Measurements from ENCODE around the gene RAPGEF4.

DNA sequence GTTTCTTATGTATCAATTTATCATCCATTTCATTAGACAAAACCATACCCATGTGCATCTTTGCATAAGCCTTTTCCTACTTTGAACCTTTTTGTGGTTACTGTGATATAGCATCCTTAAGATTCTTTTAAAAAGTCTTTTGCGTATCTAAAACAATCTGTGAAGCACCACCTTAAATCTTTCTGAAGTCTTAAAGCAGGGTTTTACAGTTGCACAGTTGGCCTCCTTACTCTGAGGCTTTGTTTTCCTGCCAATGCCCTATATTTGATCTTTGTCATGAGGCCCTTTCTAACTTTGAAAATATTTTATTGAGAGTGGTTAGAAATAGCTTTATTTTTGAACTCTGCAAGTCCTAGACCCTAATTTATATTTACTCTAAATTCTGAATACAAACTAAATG lies 176.6 kb downstream of the RAPGEF4 start:
- no peak for TF ChIP-seq SMAD3 (CRISPR knock-in tag; IDR thresholded peaks at IDR 0.05; ENCODE audit: borderline replicate concordance)
- TF ChIP-seq, protein P1, sequence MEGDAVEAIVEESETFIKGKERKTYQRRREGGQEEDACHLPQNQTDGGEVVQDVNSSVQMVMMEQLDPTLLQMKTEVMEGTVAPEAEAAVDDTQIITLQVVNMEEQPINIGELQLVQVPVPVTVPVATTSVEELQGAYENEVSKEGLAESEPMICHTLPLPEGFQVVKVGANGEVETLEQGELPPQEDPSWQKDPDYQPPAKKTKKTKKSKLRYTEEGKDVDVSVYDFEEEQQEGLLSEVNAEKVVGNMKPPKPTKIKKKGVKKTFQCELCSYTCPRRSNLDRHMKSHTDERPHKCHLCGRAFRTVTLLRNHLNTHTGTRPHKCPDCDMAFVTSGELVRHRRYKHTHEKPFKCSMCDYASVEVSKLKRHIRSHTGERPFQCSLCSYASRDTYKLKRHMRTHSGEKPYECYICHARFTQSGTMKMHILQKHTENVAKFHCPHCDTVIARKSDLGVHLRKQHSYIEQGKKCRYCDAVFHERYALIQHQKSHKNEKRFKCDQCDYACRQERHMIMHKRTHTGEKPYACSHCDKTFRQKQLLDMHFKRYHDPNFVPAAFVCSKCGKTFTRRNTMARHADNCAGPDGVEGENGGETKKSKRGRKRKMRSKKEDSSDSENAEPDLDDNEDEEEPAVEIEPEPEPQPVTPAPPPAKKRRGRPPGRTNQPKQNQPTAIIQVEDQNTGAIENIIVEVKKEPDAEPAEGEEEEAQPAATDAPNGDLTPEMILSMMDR (IDR thresholded peaks at IDR 0.05): no peak
- no peak for TF ChIP-seq IRF2 (CRISPR knock-in tag; IDR thresholded peaks at IDR 0.05; ENCODE audit: borderline replicate concordance, low read depth)
